G401.6 (cell line): ENCODE results near the gene ZNF724.

Experiments used
- FAIRE-seq: peaks from 2 replicates; lab custom pipeline; 2012; peaks lifted over from hg19 to GRCh38; lab: Jason Lieb, UNC

Gene ZNF724

GRCh38 chr19:23241419-23241818, 8.8 kb downstream of the ZNF724 start:
- FAIRE-seq: no peak

GRCh38 chr19:23222998-23223652, 27.1 kb downstream of the ZNF724 start:
- FAIRE-seq: no peak

- FAIRE-seq: no peak
Measured at GRCh38 chr19:23203841-23204344, 46.3 kb downstream of the ZNF724 start.

- no peak for FAIRE-seq
Measured at GRCh38 chr19:23190341-23190740, 59.9 kb downstream of the ZNF724 start.

GRCh38 chr19:23183251-23183650, 66.9 kb downstream of the ZNF724 start:
- no peak for FAIRE-seq
